GM19467 (cell line): Measurements from ENCODE around the gene ABCA13.
"Not testable (repeated sequence)": the region's sequence is repeated elsewhere in the genome, so short reads cannot be mapped to it uniquely, and the experiment has no call there.

ENCODE experiments used
- ATAC-seq: cut with Tn5 transposase; IDR thresholded peaks from one replicate; pipeline ENCODE4 v1.9.1; 2021; ENCODE audit warnings: mild to moderate bottlenecking, moderate library complexity; ENCODE audit not compliant: unreplicated experiment

Gene ABCA13

DNA sequence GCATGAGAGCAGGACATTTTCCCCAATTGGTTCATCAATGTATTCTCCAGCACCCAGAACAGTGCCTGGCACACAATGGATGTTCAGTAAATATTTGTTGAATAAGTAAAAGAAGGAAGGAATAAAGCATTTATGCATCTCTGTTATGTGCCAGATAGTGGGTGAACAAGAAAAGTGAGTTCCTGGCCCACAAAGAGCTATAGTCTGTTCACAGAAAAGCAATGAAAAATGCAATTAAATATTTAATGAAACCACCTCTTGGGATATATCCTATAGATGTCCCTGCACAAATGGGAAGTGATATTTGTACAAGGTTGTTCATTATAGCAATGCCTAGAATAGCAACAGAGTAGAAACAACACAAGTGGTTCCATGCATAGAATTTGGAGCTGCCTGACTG is 2.1 kb downstream of the ABCA13 start:
- ATAC-seq, result no peak

DNA sequence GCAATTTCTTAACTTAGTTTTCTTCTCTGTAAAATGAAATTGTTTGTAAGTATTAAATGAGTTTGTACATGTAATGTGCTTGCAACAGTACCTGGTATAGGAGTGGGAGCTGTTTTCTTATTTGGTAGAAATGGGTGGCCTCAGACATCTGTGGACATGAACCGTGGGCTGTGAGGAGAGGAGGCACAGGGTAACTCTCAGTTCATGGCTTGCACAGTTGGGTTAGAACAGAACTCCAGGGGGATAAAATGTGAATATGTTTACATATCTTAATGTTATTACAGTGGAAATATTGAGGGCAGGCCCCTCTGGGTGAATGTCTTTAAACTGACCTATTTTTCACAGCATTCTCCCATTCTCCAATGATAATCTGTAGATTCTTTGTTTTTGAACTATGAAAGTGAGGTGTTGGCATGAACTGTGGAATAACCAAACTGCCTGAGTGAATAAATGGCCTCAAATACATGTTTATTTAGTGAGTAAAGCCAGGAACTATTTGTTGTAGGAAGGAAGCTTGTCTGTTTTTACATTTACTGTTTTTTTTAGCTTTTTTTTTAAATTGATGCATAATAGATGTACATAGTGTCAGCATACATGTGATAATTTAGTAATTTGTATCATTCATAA is 2.6 kb downstream of the ABCA13 start:
- no peak for ATAC-seq

DNA sequence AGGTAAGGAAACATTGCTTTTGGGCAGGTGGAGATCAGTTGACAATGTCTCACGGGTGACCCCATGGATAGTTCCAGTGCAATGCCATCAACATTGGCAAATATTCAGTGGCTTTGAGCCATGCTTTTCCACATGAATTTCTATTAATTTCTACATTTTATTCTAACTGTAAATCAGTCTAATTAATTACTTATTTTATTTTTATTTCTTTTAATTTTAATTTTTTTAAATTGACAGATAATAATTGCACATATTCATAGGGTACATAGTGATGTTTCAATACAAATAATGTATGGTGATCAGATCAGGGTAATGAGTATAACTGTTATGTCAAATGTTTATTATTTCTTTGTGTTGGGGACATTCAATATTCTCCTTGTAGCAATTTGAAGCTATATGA is 3.8 kb downstream of the ABCA13 start:
- no peak for ATAC-seq

DNA sequence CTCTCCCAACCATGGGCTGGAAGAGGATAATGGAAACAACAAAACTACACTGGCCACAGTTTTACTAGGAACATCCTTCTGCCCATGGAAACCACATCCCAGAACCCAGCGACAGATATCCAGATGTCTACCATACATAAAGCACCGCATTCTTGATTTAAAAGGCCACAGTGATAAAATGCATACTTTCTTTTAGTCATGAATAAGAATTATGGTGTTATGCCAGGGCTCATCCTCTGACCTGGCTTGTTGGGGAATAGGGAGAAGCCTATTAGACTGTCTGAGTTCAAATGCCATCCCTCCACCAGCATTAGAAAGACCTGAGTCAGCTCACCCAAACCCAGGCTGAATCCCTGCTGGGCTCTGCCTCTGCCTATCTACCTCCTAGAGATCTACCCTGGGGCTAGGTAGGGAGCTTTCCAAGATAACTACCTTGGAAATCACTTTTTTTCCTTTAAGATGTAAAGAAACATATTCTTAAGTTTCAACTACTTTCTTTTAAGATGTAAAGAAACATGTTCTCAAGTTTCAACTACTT is 5.2 kb downstream of the ABCA13 start:
- no peak for ATAC-seq

DNA sequence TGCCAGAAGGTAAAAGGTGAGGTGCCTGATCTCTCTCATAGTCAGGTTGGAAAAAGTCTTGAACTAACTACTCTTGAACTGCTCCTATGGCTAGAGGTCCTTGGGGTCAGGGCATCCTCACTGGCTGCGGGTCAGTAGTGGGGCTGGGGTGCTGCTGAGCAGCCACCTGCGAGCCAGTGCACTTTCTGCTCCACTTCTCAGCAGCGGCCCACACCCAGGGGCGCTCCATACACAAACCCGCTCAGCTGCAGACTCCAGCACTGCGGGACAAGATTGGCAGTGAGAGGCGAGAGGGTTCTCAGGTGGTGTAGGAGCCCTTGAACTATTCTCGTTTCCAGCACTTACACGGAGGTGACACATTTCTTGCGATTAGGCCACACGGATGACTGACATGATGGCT is 6.0 kb downstream of the ABCA13 start:
- ATAC-seq, result no peak

- no peak for ATAC-seq
Observed at GRCh38 chr7:48179496-48180030, 8.3 kb downstream of the ABCA13 start.

- no peak for ATAC-seq
Observed at GRCh38 chr7:48180981-48181380, 9.7 kb downstream of the ABCA13 start.

- ATAC-seq, result no peak
Observed at GRCh38 chr7:48182718-48183369, 11.6 kb downstream of the ABCA13 start.

DNA sequence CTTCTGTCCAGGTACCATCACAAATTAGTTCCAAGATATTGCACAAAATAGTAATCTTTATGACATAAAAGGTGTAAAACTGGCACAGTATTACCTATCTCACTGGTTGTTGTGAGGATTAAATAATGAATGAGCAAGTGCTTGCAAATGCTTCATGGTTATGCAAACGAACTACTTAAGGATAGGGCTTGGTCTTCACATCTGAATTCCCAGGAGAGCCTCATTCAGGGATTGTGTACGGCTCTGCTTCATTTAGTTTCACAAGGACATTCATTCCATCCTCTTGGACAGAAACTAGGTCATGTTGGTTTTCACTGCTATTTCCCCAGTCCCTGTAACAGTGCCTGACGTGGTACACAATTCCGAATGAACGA is 12.1 kb downstream of the ABCA13 start:
- ATAC-seq, result no peak

GRCh38 chr7:48183965-48184364 is 12.7 kb downstream of the ABCA13 start:
- no peak for ATAC-seq

GRCh38 chr7:48188776-48189520 is 17.7 kb downstream of the ABCA13 start:
- no peak for ATAC-seq

DNA sequence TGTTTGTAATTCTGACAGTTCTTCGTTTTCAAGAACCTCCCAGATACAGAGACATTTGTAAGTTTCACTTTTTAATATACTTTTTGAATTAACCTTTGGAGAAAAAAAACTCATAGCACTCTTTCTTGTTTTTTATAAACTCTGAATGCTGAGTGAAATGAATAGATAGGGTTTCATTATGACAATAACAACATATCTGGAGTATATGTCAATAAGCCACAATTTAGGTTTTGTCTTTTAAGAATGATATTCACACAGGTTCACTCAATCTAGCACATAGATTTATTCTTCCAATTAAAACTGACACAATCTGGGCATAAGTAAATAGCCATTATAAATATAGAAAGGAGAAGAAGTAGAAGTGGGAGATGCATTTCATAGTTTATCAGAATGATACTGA is 21.7 kb downstream of the ABCA13 start:
- ATAC-seq, result no peak

DNA sequence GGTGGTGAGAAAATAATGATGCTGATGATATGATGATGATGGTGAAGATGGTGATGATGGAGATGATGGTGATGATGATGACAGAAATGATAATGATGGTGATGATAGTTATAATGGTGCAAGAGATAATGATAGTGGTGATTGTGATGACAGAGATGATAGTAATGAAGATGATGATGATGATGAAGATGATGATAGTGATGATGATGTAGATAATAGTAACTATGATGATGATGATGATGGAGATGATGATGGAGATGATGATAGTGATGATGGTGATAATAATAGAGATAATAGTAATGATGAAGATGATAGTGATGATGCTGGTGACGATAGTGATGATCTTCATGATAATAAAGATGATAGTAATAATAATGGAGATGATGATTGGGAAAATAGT is 22.2 kb downstream of the ABCA13 start:
- no peak for ATAC-seq

DNA sequence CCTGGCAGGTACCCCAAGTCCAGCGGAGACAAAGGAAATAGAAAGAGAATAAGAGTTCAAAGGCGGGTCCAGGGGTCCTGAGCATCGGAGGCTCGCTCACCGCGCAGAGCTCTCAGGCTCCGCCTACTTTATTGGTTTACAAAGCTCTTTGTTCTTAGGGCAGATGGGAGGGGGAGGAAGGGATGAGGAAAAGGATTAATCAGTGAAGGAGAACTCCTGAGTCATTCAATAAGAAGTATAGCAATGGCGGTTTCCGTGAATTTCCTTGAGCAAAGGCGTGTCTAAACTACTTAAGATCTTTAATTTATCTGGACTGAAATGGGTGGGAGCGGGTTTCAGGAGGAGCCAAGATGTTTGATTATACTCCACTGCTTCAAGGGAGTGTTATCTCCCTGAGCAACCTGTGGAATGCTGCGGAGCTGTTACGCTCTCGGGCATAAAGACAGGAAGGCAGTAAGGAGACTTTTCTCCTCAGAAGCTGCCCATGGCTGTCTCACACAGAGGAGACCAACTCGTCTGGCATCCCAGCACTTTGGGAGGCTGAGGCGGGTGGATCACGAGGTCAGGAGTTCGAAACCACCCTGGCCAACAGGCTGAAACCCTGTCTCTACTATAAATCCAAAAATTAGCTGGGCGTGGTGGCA is 29.8 kb downstream of the ABCA13 start:
- ATAC-seq, result not testable (repeated sequence)

- not testable (repeated sequence) for ATAC-seq
Observed at GRCh38 chr7:48202916-48203315, 31.7 kb downstream of the ABCA13 start.

- ATAC-seq, result no peak
Observed at GRCh38 chr7:48207155-48207675, 36.0 kb downstream of the ABCA13 start.

DNA sequence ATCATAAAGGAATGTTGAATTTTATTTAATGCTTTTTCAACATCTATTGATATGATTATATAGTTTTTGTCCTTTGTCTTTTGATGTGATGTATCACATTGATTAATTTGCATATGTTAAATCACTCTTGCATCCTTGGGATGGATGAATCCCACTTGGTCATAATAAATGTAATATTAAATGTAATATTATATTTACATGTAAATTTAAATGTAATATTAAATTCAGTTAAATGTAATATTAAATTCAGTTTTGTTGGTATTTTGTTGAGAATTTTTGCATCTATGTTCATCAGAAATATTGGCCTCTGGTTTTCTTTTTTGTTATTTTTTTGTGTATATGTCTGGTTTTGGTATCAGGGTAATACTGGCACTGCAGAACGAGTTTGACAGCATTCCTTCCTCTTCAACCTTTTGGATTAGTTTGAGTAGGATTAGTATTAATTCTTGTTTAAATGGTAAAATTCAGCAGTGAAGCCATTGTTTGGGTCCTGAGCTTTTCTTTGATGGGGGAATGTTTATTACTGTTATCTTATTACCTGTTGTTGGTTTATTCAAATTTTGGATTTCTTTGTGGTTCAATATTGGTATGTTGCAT is 37.8 kb downstream of the ABCA13 start:
- no peak for ATAC-seq

GRCh38 chr7:48213226-48213625 is 42.0 kb downstream of the ABCA13 start:
- no peak for ATAC-seq

DNA sequence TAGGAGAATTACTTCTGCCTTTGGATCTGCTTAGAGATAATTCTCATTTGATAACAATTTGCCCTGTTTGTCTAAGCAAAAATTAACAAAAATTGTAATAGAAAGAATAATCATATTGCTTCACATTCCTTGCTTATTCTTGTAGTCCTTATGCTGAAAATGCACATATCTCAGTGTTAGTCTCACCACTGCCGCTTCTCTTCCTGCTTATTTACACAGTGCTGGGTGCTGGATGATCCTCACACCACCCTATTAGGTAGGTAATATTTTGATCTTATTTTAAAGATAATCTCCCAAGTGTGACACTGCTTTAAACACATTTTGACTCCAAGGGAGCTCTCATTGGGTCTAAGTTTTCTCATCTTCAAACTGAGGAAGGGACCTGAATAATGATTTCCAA is 46.0 kb downstream of the ABCA13 start:
- no peak for ATAC-seq

GRCh38 chr7:48217753-48218152 is 46.5 kb downstream of the ABCA13 start:
- ATAC-seq, result no peak

GRCh38 chr7:48224042-48224441 is 52.8 kb downstream of the ABCA13 start:
- ATAC-seq, result peak; percentile 53
